ENCODE results near the gene PCGF1.

DNA sequence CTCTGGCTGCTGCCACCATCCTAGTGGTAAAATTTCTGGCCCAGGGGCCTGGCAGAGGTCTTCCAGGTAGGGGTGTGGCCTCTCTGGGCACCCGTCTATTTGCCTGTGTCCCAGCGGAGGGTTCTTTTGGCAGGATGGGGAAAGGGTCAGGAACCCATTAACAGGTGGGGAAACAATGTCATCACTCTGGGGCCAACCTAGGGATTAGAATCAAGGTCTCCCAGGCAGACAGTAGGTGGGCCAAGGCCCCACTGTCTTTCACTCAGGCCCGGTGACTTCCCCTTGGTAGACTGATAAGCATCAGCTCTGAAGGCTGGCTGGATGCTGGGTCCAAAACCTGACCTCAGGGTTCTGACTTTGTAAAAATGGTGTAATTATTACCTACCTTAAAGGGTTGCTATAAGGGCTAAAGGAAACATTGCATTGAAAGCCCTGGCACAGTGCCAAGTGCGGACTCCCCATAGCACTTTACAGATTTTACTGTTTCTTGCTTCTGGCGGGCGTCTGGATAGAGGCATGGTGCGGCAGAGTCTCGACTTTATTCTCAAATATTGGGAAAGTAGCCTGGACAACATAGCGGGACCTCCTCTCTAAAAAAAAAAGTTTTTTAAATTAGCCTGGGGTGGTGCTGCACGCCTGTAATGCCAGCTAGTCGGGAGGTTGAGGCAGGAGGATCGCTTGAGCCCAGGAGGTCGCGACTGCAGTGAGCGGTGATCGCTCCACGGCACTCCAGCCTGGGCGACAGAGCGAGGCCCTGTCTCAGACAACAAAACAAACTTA is 10.3 kb downstream of the PCGF1 start:
- no peak for TF ChIP-seq EZH2 (IDR thresholded peaks at IDR 0.05; ENCODE audit: borderline replicate concordance, low read depth, low read length, poor library complexity, severe bottlenecking)
- TF ChIP-seq CTCF (conservative IDR thresholded peaks at IDR 0.05; ENCODE audit: low read depth, low read length): no peak
